NCI-H146 (cell line): ENCODE results near the gene AP2B1.
A peak's percentile ranks its signal among the peaks of the same experiment; 100 is the strongest.
"Not testable (repeated sequence)": the region's sequence is repeated elsewhere in the genome, so short reads cannot be mapped to it uniquely, and the experiment has no call there.

ENCODE experiments used
- DNase-seq: peaks from one replicate; lab custom pipeline; 2025; lab: John Stamatoyannopoulos, UW

The AP2B1 gene

GRCh38 chr17:35700150-35700549 lies 113.0 kb downstream of the AP2B1 start:
- no peak for DNase-seq

GRCh38 chr17:35701491-35701890 lies 114.4 kb downstream of the AP2B1 start:
- DNase-seq = no peak

GRCh38 chr17:35703308-35703707 lies 116.2 kb downstream of the AP2B1 start:
- DNase-seq = not testable (repeated sequence)

- no peak for DNase-seq
Measured at GRCh38 chr17:35705230-35705629, 118.1 kb downstream of the AP2B1 start.

- DNase-seq = no peak
Measured at GRCh38 chr17:35705705-35706104, 118.6 kb downstream of the AP2B1 start.

- DNase-seq = no peak
Measured at GRCh38 chr17:35708149-35708548, 121.0 kb downstream of the AP2B1 start.

- DNase-seq = no peak
Measured at GRCh38 chr17:35708951-35709350, 121.8 kb downstream of the AP2B1 start.

GRCh38 chr17:35709874-35710273 lies 122.8 kb downstream of the AP2B1 start:
- DNase-seq = no peak

GRCh38 chr17:35710950-35711349 lies 123.8 kb downstream of the AP2B1 start:
- DNase-seq = no peak

- DNase-seq = no peak
Measured at GRCh38 chr17:35713069-35713728, 126.1 kb downstream of the AP2B1 start.

- no peak for DNase-seq
Measured at GRCh38 chr17:35714988-35715387, 127.9 kb downstream of the AP2B1 start.

- DNase-seq = no peak
Measured at GRCh38 chr17:35715416-35715815, 128.3 kb downstream of the AP2B1 start.

- DNase-seq = no peak
Measured at GRCh38 chr17:35716173-35716572, 129.1 kb downstream of the AP2B1 start.

- DNase-seq = no peak
Measured at GRCh38 chr17:35716897-35717465, 129.9 kb downstream of the AP2B1 start.

- DNase-seq = no peak
Measured at GRCh38 chr17:35717475-35717874, 130.4 kb downstream of the AP2B1 start.

GRCh38 chr17:35723735-35724134 lies 136.6 kb downstream of the AP2B1 start:
- DNase-seq = no peak

GRCh38 chr17:35725058-35725457 lies 137.9 kb downstream of the AP2B1 start:
- no peak for DNase-seq

- no peak for DNase-seq
Measured at GRCh38 chr17:35725802-35726126, 138.6 kb downstream of the AP2B1 start.

GRCh38 chr17:35726127-35726952 lies 139.2 kb downstream of the AP2B1 start:
- peak; percentile 15 for DNase-seq

GRCh38 chr17:35726953-35727460 lies 139.9 kb downstream of the AP2B1 start:
- DNase-seq = no peak

- DNase-seq = no peak
Measured at GRCh38 chr17:35727635-35728034, 140.5 kb downstream of the AP2B1 start.

- DNase-seq = no peak
Measured at GRCh38 chr17:35728551-35728950, 141.4 kb downstream of the AP2B1 start.

GRCh38 chr17:35729405-35729833 lies 142.3 kb downstream of the AP2B1 start:
- peak; percentile 24 for DNase-seq
